ENCODE data around the gene ID1.

- TF ChIP-seq CTCF (IDR thresholded peaks at IDR 0.05 in 8 of 11, conservative IDR thresholded peaks at IDR 0.05 in 3 of 11) (no peak), POLR2A (IDR thresholded peaks at IDR 0.05) (no peak)
Observed at GRCh38 chr20:31637660-31638059, 32.6 kb downstream of the ID1 start, which contains the start of gene COX4I2.
